Activated CD4-positive, alpha-beta T cell treated with anti-CD3 and anti-CD28 coated beads, Interleukin-2, amount 50 U/mL, for 16 hours (primary cell): ENCODE data around the gene P3H3.

Experiments used
- DNase-seq: peaks from one replicate; pipeline ENCODE4 v3.0.0-alpha.2; 2020

Gene P3H3

DNA sequence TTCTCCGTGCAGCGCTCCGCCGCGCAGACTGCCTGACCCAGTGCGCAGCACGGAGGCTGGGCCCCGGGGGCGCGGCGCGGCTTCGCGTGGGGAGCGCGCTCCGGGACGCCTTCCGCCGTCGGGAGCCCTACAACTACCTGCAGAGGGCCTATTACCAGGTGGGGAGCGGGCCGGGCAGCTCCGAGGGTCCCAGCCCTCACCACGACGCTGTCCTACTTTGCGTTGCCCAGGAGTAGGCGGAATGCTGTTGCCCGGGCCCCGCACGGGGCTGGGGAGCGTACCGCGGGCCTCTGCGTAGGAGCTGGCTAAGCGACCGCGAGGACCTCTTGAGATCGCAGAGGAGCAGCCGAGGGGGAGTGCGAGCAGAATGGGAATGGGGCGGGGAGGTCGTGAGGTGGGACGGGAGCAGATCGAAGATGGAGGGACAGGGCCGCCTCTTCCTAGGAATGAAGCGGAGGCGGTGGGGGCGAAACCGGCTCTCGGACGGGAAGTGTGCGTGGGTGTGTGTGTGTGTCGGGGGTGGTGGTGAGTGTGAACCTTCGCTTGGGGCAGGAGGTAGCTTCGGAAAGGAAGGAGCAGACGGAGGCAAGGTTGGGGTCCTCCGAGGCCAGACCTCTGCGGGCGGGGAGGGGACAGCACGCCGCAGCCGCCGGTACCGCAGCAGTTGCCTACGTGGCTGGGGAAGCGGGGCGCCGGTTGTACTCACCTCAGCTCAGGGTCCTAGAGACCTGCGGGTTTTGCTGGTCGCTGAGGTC lies 751 bp downstream of the P3H3 start:
- DNase-seq = no peak

DNA sequence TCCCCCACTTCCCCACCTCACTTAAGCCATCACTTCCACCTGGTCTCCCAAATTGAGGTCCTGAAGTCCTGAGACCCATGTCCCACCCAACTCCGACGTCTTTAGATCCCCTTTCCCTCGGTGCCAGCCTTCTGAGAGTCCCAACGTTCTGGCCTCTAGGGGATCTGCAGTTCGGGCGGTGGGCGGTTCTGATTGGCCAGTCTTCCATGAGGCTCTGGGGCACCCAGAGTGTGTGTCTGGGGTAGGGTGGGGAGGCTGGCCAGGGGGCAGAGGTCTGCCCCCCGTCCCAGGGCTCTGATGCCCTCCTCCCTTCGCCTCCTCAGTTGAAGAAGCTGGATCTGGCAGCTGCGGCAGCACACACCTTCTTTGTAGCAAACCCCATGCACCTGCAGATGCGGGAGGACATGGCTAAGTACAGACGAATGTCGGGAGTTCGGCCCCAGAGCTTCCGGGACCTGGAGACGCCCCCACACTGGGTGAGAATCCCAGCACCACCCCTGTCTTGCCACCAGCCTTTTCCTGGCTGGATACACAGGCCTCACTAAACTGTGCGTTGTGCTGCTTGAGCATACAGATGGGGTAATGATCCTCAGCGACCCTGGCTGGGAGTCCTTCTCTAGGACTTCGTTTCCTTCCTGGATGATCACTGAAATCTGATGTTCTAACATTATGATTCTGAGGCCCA lies 1.5 kb downstream of the P3H3 start:
- DNase-seq = no peak

DNA sequence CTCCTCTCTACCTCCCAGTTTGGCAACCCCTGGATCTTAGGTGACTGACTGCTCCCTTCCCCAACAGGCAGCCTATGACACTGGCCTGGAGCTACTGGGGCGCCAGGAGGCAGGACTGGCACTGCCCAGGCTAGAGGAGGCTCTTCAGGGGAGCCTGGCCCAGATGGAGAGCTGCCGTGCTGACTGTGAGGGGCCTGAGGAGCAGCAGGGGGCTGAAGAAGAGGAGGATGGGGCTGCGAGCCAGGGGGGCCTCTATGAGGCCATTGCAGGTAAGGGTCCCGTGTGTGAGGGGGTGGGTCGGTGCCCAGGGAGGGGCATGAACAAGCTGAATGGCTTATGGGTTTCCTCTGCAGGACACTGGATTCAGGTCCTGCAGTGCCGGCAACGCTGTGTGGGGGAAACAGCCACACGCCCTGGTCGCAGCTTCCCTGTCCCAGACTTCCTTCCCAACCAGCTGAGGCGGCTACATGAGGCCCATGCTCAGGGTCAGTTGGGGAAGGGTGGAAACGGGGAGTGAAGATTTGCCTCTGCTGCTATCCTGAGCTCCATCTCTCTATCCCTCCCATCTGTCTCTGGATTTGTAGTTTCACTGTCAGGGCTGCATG lies 2.2 kb downstream of the P3H3 start:
- DNase-seq = no peak

DNA sequence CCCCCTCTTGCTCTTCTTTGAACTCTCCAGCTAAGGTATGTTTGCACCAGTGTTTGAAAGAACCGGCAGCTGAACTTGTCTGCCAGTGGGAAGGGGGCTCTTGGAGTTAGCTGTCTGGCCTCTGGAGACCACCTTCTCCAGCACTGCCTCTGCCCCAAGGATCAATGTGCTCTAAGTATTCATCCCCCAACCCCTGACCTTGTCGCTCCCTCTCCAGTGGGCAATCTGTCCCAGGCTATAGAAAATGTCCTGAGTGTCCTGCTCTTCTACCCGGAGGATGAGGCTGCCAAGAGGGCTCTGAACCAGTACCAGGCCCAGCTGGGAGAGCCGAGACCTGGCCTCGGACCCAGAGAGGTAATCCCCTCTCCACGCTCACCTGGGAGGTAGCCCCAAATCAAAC lies 2.8 kb downstream of the P3H3 start:
- DNase-seq = no peak

DNA sequence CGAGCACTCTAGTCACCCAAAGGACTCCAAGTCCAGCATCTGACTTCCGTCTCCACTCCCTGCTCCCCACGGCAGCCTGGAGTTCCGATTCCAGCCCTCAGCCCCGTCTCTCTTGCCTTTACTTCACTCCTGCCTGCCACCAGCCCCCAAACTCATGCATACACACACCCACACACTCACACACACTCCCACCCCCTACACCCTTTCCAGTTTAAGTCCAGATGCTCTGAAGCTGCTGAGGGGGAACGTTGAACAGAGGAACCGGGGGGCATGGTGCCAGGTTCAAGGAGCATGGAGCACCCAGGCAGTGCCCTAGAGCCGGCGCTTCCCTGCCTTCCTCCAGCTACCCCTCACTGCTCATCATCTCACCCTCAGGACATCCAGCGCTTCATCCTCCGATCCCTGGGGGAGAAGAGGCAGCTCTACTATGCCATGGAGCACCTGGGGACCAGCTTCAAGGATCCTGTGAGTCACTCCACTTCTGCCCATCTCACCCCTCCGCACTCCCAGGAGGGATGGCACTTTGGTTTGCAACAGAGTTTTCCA lies 3.3 kb downstream of the P3H3 start:
- no peak for DNase-seq

DNA sequence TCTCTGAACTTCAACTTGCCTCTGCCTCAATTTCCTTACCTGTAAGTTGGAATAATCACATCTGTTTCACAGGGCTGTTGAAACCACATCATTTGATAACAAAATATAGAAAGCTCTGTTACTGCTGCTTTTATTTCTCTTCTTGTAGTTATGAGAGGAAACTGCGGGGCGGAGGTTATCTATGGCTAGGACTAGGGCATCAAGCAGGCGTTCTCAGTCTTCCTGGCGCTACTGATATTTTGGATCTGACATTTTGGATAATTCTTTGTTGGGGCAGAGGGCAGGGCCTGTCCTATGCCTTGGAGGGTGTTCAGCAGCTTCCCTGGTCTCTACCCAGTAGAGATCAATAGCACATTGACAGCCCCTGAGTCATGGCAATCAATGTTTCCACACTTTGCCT lies 3.9 kb downstream of the P3H3 start:
- no peak for DNase-seq

DNA sequence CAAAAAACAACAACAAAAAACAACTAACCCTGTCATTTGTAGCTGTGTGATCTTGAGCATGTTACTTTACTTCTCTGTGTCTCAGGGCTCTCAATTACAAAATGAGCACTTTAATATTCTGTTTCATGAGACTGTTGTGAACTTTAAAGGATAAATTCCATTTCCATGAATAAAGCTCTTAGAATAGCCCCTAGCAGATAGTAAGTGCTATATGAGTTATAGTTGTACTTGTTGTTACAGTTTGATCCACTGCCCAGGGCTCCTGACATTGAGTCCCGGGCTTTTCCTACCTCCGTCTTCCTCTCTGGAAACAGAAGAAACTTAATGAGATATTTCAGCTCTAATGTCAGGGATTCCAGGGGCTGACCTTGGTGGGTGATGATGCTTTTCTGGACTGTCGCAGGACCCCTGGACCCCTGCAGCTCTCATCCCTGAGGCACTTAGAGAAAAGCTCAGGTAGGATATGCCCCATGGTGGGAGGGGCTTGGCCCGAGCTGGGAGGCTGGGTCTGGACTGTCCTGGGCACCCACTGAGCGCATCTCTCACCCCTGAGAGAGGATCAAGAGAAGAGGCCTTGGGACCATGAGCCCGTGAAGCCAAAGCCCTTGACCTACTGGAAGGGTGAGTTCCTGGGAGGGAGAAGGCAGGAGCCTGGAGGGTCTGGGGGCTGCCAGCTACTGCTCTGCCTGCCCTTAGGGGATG lies 5.1 kb downstream of the P3H3 start:
- no peak for DNase-seq

DNA sequence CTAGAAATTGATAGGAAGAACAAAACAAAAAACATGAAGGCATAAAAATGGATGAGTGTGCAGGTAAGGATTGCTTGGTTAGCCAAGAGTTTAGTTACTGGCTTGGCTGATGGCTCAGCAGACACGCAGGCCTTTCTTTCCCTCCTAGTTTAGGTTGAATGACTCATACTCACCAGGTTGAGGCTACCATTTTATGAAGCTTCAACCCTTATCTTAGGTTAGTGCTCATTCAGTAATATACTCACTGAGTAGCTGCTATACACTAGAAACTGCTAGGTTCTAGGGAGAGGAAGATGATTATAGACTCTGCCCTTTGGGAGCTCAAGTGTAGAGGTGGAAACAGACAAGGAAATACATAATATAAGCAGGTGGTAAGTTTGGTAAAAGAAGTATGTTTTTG lies 6.0 kb downstream of the P3H3 start:
- no peak for DNase-seq

DNA sequence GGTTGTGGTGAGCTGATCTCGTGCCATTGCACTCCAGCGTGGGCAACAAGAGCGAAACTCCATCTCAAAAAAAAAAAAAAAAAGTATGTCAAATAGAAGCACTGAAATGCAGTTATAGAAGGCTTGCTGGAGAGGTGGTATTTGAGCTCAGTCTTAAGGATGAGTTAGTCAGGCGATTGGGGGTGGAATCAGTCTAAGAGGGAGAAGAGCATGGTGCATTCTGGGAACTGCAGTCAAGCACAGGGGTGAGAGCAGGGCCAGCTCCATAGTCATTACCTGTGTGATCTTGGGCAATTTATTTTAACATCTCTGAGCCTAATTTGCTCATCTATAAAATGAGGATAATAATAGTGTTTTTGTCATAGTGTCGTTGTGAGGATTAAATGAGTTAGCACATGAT lies 6.7 kb downstream of the P3H3 start:
- no peak for DNase-seq

DNA sequence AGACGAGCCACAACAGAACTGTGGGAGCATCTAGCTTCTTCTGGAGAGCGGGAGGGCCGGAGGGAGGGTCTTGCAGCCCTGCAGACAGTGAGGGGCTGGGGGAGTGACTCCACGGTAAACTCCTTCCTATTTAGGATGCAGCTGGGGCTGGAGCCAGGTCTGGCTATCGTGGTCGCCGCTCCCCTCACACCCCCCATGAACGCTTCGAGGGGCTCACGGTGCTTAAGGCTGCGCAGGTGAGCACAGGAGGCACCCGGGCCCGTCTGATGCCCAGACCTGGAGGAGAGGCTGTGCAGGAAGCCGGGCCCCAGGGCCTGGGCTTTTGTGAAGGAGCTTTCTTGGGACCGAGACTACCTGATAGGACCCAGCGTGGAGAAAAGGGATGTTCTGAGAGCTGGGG lies 8.6 kb downstream of the P3H3 start:
- no peak for DNase-seq

DNA sequence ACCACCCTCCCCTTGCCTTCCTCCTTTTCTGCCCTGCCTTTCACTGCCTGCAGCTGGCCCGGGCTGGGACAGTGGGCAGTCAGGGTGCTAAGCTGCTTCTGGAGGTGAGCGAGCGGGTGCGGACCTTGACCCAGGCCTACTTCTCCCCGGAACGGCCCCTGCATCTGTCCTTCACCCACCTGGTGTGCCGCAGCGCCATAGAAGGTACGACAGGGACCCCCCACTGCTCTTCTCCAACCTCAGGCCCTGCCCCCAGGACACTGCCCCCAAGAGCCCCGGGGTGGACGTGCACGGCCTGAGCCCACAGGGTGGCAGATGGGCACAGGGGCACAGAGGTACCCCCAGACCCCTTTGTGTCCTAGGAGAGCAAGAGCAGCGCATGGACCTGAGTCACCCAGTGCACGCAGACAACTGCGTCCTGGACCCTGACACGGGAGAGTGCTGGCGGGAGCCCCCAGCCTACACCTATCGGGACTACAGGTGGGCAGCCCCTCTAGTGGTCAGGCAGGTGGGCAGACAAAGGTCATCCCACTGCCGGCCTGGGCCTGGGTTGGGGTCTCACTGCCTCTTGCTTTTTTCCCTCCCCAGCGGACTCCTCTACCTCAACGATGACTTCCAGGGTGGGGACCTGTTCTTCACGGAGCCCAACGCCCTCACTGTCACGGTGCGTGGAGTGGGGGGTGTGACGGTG lies 9.3 kb downstream of the P3H3 start:
- no peak for DNase-seq

DNA sequence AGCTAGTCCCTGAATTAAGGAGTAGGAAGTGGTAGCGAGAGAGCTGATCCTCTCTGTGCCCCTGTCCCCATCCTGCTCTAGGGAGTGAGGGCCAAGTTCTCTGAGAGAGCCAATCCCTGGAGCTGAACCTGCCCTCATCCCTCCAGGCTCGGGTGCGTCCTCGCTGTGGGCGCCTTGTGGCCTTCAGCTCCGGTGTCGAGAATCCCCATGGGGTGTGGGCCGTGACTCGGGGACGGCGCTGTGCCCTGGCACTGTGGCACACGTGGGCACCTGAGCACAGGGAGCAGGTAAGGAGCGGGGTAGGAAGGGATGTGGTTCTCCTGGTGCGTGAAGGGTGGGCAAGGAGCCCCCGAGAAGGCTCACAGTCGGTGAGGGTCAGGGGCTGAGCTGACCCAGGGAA lies 10.6 kb downstream of the P3H3 start:
- no peak for DNase-seq

DNA sequence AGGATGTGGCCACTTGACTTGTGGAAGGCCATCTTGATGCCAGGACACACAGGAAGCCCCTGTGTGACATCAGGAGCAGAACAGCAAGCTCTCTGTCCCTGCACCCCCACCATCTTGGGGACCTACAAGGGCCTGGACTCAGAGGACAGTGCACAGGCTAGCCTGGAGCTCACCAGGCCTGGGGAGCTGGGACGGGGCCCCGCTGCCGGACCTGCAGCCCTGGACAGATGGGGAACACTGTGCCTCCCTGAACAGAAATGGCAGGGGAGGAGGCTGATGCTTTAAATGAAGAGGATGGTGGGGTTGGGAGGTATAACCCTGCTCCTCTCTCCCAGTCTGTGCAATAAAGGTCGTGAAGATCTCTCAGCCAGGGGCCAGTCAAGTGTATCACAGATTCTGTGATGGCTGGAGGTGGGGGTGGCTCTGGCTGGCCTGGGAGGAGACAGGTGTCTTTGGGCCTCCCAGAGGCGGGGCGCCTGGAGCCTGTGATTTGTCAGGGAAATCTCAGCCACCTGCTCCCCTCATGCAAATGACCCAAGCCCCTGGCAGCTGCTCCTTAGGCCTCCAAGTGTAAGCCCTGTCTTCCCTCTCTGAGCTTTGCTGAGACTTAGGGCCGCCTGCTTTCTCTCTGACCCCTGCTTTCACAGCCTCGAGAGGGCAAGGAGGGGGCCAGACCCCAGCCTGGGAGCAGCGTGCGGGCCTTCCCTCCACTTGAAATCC lies 11.4 kb downstream of the P3H3 start:
- DNase-seq = no peak

DNA sequence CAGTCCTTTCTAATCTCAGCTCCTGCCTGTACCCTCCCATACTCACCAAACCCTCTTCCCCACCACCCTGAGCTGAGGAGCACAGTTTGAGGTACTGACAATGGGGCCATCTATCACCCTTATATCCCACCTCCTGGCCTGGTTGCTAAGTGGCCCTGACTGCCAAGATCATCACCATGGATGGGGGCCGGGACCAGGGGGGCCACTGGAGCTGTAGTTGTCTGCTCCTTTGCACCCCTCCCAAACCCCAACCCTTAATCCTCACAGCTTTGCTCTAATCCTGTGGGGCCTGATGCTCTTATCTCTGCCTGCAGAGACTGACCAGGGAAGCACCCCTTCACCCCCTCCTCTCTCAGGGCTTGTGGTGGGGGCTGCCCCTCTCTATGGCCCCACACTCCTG lies 12.1 kb downstream of the P3H3 start:
- DNase-seq = no peak

DNA sequence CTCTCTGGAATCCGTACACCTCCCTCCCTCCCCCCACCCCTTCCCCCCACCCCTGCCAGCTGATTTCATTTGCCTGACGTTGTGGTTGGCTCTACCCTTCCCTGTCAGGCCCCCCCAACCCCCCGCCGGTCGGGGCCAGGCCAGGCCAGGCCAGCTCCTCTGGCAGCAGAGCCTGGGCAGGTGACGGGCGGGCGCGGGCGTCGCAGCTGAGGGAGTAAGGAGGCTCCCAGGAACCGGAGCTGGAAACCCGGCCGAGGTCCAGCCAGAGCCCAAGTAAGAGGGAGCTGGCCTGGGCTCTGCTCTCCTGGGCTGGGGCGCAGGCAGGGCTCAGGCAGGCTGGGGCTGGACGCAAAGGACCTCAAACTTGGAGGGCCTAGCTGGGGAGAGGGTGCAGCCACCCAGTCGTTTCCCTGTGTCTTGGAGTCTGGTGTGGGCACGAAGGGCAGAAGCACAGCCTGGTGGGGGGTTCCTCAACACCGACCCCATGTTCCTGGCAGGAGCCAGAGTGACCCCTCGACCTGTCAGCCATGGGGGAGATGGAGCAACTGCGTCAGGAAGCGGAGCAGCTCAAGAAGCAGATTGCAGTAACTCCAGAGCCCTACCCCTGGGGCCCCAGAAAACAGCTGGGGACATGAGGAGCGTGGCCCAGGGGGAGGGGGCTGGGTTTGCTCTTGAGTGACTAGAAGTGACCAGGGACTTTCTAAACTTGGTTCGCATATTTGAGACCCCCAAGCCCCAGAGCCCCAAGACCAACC lies 12.7 kb downstream of the P3H3 start, which contains the start of gene GNB3:
GNB3 (plus strand) TSS at position 165 of the 755 bp plus-strand sequence; CDS start at position 528, 363 bp downstream.
- DNase-seq = no peak

DNA sequence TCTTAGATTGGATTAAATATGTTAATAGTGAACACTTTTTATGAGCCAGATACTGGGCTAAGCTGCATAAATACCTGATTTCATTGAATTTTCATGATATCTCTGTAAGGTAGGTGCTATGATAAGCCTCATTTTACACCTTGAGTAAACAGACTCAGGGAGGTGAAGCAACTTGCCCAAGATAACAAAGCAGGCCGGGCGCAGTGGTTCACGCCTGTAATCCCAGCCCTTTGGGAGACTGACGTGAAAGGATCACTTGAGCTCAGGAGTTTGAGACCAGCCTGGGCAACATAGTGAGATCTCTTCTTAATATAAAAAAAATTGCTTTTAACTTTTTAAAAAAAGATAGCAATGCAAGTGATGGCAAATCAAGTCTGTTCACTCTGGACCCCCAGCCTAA lies 13.9 kb downstream of the P3H3 start:
- no peak for DNase-seq

DNA sequence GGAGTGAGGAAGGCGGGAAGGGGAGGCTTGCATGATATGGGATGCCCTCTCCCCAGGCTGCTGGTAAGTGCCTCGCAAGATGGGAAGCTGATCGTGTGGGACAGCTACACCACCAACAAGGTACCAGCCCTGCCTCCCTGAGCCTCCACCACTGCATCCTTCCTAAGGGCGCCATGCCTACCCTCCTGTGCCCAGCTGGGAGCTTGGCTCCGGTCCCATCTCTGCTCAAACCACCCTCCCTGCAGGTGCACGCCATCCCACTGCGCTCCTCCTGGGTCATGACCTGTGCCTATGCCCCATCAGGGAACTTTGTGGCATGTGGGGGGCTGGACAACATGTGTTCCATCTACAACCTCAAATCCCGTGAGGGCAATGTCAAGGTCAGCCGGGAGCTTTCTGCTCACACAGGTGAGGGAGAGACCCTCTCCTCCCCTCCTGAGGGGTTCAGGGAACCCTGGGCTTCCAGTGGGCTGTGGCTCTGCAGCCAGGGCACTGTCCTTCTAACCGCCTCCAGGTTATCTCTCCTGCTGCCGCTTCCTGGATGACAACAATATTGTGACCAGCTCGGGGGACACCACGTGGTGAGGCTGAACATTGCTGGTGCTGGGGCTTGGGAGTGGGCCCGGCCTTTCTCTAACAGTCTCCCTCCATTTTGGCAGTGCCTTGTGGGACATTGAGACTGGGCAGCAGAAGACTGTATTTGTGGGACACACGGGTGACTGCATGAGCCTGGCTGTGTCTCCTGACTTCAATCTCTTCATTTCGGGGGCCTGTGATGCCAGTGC lies 15.1 kb downstream of the P3H3 start:
- no peak for DNase-seq

DNA sequence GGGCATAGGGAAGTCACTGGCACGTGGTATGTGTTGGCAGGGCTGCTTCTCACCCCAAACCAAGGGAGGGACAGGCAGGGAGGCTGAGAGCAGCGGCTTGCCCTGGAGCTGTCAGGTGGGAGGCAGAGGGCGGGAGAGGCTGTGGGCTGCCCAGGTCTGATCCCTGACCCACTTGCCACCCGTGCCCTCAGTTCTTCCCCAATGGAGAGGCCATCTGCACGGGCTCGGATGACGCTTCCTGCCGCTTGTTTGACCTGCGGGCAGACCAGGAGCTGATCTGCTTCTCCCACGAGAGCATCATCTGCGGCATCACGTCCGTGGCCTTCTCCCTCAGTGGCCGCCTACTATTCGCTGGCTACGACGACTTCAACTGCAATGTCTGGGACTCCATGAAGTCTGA lies 17.2 kb downstream of the P3H3 start:
- DNase-seq = no peak

DNA sequence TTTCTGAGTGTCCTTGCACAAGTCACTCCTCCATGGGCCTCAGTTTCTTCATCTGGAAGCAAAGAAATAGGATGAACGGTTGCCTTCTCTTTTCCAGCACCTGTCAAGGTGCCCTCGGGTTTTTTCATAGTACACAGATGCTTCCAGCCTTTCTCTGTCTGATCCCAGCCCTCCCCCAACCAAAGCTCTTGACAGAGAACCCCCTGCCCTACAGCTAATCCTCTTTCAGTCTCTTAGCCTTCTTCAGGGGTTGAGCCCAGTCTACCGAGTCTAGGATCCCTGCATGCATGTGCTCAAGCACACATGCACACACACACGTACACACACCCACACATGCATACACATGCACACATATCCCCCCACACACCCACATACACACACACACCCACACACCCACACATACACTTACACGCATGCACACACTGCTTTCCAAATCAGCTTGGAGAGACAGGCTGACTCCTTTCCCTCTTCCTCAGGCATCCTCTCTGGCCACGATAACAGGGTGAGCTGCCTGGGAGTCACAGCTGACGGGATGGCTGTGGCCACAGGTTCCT lies 18.2 kb downstream of the P3H3 start:
- no peak for DNase-seq

DNA sequence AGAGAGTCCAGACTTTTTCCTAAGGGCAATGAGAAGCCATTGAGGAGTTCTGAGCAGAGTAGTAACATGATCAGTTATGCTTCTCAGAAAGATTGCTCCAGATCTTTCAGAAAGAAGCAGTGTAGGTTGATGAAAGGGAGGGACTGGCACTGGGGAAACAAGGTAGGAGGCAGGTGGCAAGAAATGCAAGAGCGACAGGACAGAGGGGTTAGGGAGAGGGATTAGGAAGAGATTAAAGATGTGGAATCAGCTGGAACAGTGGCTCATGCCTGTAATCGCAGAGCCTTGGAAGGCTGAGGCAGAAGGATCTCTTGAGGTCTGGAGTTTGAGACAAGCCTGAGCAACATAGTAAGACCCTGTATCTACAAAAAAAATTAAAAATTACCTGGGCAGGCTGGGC lies 19.5 kb downstream of the P3H3 start:
- DNase-seq = no peak
